ENCODE data around the gene ZNF775.

DNA sequence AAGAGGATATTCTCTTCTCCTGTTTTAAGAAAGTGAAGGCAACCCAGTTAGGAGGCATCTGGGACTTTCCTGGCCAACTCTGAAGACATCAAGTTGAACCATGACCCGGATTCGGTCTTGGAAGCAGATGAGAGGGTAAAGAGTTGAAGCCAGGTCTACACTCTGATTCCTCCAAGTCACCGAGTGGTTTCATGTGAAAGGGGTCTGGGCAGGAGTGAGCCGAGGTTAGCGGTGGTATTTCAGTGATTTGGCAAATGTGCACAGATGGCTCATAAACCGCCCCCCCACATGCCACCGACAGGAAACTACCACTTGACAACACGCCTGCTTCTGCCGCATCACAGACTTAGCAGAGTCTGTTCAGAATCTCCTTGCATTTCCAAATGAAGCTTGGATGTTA lies 21.9 kb upstream of the ZNF775 start:
- TF ChIP-seq, protein P1, sequence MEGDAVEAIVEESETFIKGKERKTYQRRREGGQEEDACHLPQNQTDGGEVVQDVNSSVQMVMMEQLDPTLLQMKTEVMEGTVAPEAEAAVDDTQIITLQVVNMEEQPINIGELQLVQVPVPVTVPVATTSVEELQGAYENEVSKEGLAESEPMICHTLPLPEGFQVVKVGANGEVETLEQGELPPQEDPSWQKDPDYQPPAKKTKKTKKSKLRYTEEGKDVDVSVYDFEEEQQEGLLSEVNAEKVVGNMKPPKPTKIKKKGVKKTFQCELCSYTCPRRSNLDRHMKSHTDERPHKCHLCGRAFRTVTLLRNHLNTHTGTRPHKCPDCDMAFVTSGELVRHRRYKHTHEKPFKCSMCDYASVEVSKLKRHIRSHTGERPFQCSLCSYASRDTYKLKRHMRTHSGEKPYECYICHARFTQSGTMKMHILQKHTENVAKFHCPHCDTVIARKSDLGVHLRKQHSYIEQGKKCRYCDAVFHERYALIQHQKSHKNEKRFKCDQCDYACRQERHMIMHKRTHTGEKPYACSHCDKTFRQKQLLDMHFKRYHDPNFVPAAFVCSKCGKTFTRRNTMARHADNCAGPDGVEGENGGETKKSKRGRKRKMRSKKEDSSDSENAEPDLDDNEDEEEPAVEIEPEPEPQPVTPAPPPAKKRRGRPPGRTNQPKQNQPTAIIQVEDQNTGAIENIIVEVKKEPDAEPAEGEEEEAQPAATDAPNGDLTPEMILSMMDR (IDR thresholded peaks at IDR 0.05; ENCODE audit: low read depth, low read length, poor library complexity, severe bottlenecking) = no peak
- TF ChIP-seq EZH2phosphoT487 (IDR thresholded peaks at IDR 0.05; ENCODE audit: borderline replicate concordance, low read length) = no peak

Measured in DOHH2 (cell line).